Brain microvascular endothelial cell (primary cell): ENCODE results near the gene ATPAF1.

Experiments
- DNase-seq: peaks from one replicate; pipeline ENCODE4 v3.0.0-alpha.2; 2020
- H3K27ac ChIP-seq: fragments of 250-450 bp; sonication (Bioruptor Pico); 2 replicates; pipeline ENCODE4 v1.5.1; 2020; ENCODE audit warnings: mild to moderate bottlenecking, moderate library complexity
- H3K27me3 ChIP-seq: fragments of 250-450 bp; sonication (Bioruptor Pico); replicated peaks from 2 replicates; pipeline ENCODE4 v1.5.1; 2020; ENCODE audit warnings: mild to moderate bottlenecking
- H3K36me3 ChIP-seq: fragments of 250-450 bp; sonication (Bioruptor Pico); replicated peaks from 2 replicates; pipeline ENCODE4 v1.5.1; 2020; ENCODE audit warnings: mild to moderate bottlenecking
- H3K4me3 ChIP-seq: 2 replicates; pipeline ENCODE4 v1.5.1; 2011; ENCODE audit warnings: low read depth, mild to moderate bottlenecking, control low read depth, low read length, moderate library complexity
- CTCF ChIP-seq: IDR thresholded peaks from 2 replicates; pipeline ENCODE4 v1.5.1; 2011; ENCODE audit warnings: low read depth, mild to moderate bottlenecking, moderate library complexity, low read length, control low read depth, inconsistent platforms; ENCODE audit errors: missing control alignments
- in situ Hi-C: cut with HindIII; loops from 2 replicates; pipeline ENCODE4 v1.10.0; 2017; ENCODE audit warnings: low sequenced_read_pairs, low pct_ligation_motif_present

Gene ATPAF1

GRCh38 chr1:46585312-46585938 is 82.7 kb downstream of the ATPAF1 start:
- Histone ChIP-seq H3K27ac (no peak overlapping the region), H3K36me3 (peaks cover 24% of the 10 kb centered on the region), H3K4me3 (no peak overlapping the region), H3K27me3 (no peaks in the 10 kb centered on the region)
- TF ChIP-seq CTCF: no peak
- no peak for DNase-seq
- in situ Hi-C loops: no loop called here

- DNase-seq: no peak
- Histone ChIP-seq H3K27me3 (no peaks in the 10 kb centered on the region), H3K27ac (no peak overlapping the region), H3K36me3 (peaks cover 19% of the 10 kb centered on the region), H3K4me3 (no peak overlapping the region)
- no peak for TF ChIP-seq CTCF
- in situ Hi-C loops: no loop called here
Observed at GRCh38 chr1:46583494-46583893, 84.7 kb downstream of the ATPAF1 start.

GRCh38 chr1:46582972-46583371 is 85.2 kb downstream of the ATPAF1 start:
- TF ChIP-seq CTCF: no peak
- H3K27ac ChIP-seq: no peak overlapping the region
- H3K27me3 ChIP-seq: no peaks in the 10 kb centered on the region
- no peak overlapping the region for H3K4me3 ChIP-seq
- H3K36me3 ChIP-seq: peaks cover 19% of the 10 kb centered on the region
- no peak for DNase-seq
- in situ Hi-C loops: no loop called here
